GM10248 (cell line): ENCODE results near the gene ELF1.
"Not testable (repeated sequence)": the region's sequence is repeated elsewhere in the genome, so short reads cannot be mapped to it uniquely, and the experiment has no call there.

Source experiments
- CTCF ChIA-PET: fragments of 300-600 bp; sonication (Branson Sonifier 250); formaldehyde crosslinking; extraction: SDS; loops from one replicate; lab custom pipeline; 2021; ENCODE audit warnings: antibody characterized with exemption; lab: Yijun Ruan, JAX
- POLR2A ChIA-PET: fragments of 350-650 bp; sonication (Branson Sonifier 250); formaldehyde crosslinking; extraction: SDS; loops from one replicate; lab custom pipeline; 2020; ENCODE audit warnings: antibody characterized with exemption; lab: Yijun Ruan, JAX
- DNase-seq: peaks from one replicate; pipeline ENCODE4 v3.0.0; 2012; ENCODE audit errors: extremely low spot score
- TF ChIP-seq, protein P1 (sequence below): IDR thresholded peaks from 2 replicates; pipeline ENCODE4 v1.5.1; 2012; ENCODE audit warnings: mild to moderate bottlenecking, low read depth; ENCODE audit errors: extremely low read depth, missing control alignments, control extremely low read depth

ELF1 gene

DNA sequence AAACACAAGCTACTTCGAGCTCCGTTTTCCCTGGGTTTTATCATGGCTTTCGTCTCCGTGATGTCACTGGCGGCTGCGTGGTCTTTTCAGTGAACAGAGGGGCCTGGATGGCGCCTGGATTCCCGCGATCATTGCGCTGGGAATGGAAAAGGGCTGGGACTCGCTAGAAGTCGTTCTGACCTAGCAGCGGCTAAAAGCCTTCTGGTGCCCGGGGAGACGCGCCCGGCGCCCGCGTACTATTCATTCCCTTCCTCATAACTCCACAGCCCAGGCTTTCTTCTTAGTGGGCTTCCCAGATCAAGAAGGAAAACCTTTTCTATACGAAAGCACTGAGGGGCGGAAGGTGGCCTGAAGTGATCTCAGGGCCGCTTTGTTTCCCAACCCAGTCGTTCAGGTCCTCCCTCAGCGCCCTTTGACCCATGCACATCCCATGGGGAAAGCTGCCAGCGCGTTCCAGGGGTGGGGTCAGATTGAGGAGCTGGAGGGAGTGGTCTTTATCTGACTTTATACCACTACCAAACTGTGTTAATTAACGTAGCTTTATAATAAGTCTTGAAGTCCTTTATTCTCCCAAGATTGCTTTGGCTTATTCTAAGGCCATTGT, 96.6 kb downstream of the ELF1 start:
- TF ChIP-seq, protein P1, sequence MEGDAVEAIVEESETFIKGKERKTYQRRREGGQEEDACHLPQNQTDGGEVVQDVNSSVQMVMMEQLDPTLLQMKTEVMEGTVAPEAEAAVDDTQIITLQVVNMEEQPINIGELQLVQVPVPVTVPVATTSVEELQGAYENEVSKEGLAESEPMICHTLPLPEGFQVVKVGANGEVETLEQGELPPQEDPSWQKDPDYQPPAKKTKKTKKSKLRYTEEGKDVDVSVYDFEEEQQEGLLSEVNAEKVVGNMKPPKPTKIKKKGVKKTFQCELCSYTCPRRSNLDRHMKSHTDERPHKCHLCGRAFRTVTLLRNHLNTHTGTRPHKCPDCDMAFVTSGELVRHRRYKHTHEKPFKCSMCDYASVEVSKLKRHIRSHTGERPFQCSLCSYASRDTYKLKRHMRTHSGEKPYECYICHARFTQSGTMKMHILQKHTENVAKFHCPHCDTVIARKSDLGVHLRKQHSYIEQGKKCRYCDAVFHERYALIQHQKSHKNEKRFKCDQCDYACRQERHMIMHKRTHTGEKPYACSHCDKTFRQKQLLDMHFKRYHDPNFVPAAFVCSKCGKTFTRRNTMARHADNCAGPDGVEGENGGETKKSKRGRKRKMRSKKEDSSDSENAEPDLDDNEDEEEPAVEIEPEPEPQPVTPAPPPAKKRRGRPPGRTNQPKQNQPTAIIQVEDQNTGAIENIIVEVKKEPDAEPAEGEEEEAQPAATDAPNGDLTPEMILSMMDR: no peak
- no peak for DNase-seq
- ChIA-PET POLR2A (no interaction called here), CTCF (interaction anchor here (0.8 to 3.1 kb wide), 12 partner anchors 10 to 145 kb away, joined by 3 to 16 read pairs (median 4); partner anchors contain the start of genes SLC25A15 and WBP4)

DNA sequence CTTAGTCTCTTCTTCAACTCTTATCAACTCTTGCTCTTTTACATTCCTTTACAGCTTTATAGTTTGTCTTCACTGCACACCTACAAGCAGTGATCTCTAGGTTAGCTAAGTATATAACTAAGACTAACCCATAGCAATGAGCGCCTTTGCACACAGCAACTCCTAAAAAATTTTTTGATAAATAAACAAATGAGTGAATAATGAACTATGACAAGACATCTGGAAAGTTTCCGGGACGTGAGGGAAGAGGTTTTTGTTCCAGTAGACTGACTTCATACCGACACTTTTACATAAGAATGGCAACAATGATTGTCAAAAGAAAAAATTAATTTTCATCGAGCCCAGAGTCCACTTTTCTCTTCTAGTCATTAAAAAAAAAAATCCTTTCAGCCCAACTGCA, 98.3 kb downstream of the ELF1 start:
- DNase-seq: no peak
- ChIA-PET CTCF (interaction anchor here (1.0 to 3.1 kb wide), 9 partner anchors 9 to 253 kb away, joined by 3 to 16 read pairs (median 6); no protein-coding TSS in a partner anchor), POLR2A (interaction anchor here (0.6 to 1.0 kb wide), 3 partner anchors 8 to 153 kb away, joined by 3 to 4 read pairs (median 3); no protein-coding TSS in a partner anchor)
- TF ChIP-seq, protein P1: no peak

DNA sequence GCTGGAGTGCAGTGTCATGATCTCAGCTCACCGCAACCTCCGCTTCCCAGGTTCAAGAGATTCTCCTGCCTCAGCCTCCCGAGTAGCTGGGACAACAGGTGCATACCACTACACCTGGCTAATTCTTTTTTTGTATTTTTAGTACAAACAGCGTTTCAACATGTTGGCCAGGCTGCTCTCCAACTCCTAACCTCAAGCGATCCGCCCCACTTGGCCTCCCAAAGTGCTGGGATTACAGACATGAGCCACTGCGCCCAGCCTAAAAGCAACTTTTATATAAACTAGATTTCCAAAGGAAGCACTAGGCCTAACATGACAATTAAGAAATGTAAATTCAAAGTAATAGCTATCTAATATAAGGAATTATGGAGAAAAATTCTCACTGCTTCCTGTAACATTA, 99.2 kb downstream of the ELF1 start:
- ChIA-PET CTCF (interaction anchor here (1.4 to 3.0 kb wide), 2 partner anchors 55 to 143 kb away, joined by 6 to 14 read pairs; no protein-coding TSS in a partner anchor), POLR2A (interaction anchor here (0.9 kb wide), 1 partner anchor 8 kb away, joined by 3 read pairs; no protein-coding TSS in a partner anchor)
- DNase-seq: not testable (repeated sequence)

DNA sequence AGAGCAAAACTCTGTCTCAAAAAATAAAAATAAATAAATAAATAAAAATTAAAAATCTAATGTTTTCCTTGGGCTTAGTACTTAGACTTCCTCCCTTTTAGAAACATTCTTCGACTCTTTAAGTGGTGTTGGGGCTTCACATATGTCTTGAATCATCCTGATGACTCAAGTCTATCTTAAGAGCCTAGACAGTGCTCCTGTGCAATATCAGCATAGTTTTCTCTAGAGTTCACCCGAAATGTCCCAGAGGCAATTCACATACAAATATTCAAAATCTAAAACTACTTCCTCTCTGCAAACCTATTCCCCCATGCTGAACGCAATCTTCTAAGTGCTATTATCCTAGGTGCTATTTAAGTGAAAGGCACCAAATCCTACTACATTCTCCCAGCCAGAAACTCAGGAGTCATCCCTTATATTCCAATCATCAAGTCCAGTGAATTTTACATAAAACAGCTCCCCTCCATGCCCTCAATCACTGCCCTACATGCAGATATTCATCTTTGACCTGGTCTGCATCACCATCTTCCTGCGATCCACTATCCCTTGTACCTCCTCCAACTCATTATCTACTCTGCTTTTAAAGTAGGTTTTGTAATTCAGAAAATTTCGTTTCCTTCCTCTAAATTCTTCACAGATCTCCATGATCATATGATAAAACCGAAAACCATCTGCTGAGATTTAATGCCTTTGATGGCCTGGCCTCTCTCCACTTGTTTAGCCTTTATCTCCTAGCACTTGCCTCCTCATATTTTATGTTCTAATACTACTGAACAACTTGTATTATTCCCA, 102.7 kb downstream of the ELF1 start:
- no peak for DNase-seq

DNA sequence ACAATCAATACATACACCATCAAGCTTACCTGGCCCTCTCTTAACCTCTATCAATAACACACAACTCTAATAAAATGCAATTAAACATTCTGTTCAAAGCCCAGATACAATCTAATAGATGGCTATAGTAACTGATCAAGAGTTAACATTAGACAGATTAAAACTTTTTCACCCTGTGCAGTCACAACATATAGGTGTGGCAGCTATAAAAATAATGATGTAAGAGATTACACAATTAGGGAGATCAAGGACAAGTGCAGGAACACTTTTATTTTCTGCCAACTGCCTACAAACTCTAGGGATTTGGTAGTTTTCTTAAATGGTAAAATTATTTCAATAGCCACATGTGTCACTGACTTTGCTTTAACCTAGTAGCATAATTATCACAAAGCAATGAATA, 104.3 kb downstream of the ELF1 start:
- DNase-seq, POLR2A ChIA-PET: not testable (repeated sequence)

More for the DNA sequence above, 102.7 kb downstream of the ELF1 start:
- TF ChIP-seq, protein P1: no peak
- POLR2A ChIA-PET: interaction anchor here (0.6 kb wide), 1 partner anchor 674 kb away, joined by 3 read pairs; no protein-coding TSS in a partner anchor
- CTCF ChIA-PET: no interaction called here

DNA sequence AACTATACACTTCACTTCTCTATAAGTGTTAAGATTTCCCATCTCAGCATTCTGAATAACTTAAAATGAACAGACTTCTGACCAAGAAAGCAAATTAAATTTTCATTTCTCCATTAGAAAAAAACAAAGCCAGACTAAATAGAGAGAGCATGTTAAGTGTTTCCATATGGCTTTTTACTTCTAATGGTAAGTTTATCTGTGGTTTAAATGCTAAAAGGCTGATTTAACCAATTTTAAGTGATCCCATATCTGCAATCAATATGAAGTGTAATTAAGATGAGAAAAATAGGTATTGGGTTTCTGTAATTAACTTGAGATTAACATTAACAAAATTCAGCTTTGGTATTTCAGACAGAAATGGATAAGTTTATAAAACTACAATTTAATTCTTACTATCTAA, 107.8 kb downstream of the ELF1 start:
- no peak for DNase-seq
- TF ChIP-seq, protein P1: no peak
- ChIA-PET CTCF (interaction anchor here (3.2 kb wide), 1 partner anchor 10 kb away, joined by 11 read pairs; no protein-coding TSS in a partner anchor), POLR2A (no interaction called here)

More for the DNA sequence above, 104.3 kb downstream of the ELF1 start:
- CTCF ChIA-PET: not testable (repeated sequence)

DNA sequence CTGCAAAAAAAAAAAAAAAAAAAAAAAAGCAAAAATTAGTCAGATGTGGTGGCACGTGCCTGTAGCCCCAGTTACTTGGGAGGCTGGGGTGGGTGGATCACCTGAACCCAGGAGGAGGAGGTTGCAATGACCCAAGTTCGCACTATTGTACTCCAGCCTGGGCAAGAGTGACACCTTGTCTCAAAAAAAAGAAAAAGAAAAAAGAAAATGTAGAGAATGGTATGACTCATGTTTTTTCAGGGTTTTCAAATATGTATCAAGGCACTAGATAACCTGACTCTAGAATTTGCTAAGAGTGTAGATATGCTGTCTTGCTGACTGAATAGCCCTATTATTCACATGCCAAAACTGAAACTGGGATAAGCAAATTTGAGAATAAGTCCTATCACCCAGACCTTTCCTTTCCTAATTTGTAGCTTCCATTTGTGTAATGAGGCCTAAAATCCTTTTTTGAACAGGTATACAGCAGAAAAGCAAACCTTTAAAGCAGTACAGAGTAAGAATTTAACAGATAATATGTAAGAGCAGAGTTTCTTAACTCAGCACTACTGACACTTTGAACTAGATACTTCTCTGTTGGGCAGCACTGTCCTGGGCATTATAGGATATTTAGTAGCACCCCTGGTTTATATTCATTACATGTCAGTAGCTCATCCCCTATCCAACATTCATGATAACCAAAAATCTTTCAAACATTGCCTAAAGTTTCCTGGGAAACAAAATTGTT, 108.6 kb downstream of the ELF1 start:
- TF ChIP-seq, protein P1: no peak
- ChIA-PET POLR2A (no interaction called here), CTCF (interaction anchor here (3.2 kb wide), 1 partner anchor 11 kb away, joined by 11 read pairs; no protein-coding TSS in a partner anchor)
- no peak for DNase-seq

DNA sequence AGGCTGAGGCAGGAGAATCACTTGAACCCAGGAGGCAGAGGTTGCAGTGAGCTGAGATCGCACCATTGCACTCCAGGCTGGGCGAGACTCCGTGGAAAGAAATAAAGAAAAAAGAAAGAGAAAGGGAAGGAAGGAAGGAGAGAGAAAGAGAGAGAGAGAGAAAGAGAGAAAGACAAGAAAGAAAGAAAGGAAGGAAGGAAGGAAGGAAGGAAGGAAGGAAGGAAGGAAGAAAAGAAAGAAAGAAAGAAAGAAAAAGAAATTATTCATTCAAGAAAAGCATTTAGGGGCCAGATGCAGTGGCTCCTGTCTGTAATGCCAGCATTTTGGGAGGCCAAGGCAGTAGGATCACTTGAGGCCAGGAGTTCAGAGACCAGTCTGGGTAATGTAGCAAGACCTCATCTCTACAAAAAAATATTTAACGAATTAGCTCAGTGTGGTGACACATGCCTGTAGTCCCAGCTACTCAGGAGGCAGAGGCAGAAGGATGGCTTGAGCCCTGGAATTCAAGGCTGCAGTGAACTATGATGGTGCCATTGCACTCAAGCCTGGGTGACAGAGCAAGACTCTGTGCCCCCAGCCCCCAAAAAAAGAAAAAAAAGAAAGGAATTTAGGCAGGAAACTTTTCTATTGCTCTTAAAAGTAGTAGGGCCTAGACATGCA, 109.4 kb downstream of the ELF1 start:
- ChIA-PET POLR2A (interaction anchor here (0.6 kb wide), 1 partner anchor 20 kb away, joined by 3 read pairs; no protein-coding TSS in a partner anchor), CTCF (interaction anchor here (1.4 kb wide), 1 partner anchor 25 kb away, joined by 3 read pairs; no protein-coding TSS in a partner anchor)
- DNase-seq: not testable (repeated sequence)
